Peyer's patch (tissue), 4 donors: ENCODE measurements around the gene EPB41L4A. TPM values are rescaled to one million over a fixed set of nuclear protein-coding genes. Genes with fewer than 3 reads are reported as not detected.

Experiments used
- DNase-seq, 3 donors: peaks; one replicate each; pipeline ENCODE4 v3.0.0-alpha.2; 2017 to 2019
- H3K27ac ChIP-seq, 4 donors: fragments of 200-600 bp; sonication (generic); one replicate each; pipeline ENCODE4 v1.5.1; 2016 to 2019
- H3K27me3 ChIP-seq, 2 donors: fragments of 200-600 bp; sonication (generic); one replicate each; pipeline ENCODE4 v1.5.1; 2019
- H3K36me3 ChIP-seq, 3 donors: fragments of 200-600 bp; sonication (generic); one replicate each; pipeline ENCODE4 v1.5.1; 2016 to 2019
- H3K4me1 ChIP-seq, 4 donors: fragments of 200-600 bp; sonication (generic); one replicate each; pipeline ENCODE4 v1.5.1; 2016 to 2019
- H3K4me3 ChIP-seq, 4 donors: fragments of 200-600 bp; sonication (generic); 1 replicate in 3 of 4; 2 replicates in 1 of 4; pipeline ENCODE4 v1.5.1; 2016 to 2019; ENCODE audit warnings: mild to moderate bottlenecking in 1 of 4
- H3K9me3 ChIP-seq, 4 donors: fragments of 200-600 bp; sonication (generic); one replicate each; pipeline ENCODE4 v1.5.1; 2016 to 2019; ENCODE audit warnings: mild to moderate bottlenecking in 1 of 4
- CTCF ChIP-seq, 6 experiments: fragments of 450-650 bp in 4 of 6; fragments of 200-600 bp in 2 of 6; sonication (generic) in 1 of 6; IDR thresholded peaks; one replicate each; pipeline ENCODE4 v1.5.1; 2017 to 2019; ENCODE audit warnings: antibody characterized with exemption in 6 of 6, mild to moderate bottlenecking in 3 of 6, moderate library complexity in 1 of 6
- POLR2A ChIP-seq, 2 donors: fragments of 450-650 bp; IDR thresholded peaks; one replicate each; pipeline ENCODE4 v1.5.1; 2017; ENCODE audit warnings: antibody characterized with exemption in 2 of 2, mild to moderate bottlenecking in 2 of 2, moderate library complexity in 2 of 2
- total RNA-seq, 4 donors: library from RNA; depleted of rRNA; stranded (reverse); fragments of >200 nt; gene quantifications; one replicate each; pipeline ENCODE4 v1.1.0, GENCODE V29; 2016

The EPB41L4A gene
- total RNA-seq, 4 donors from 2014 or later: 3.3 to 28.9 (median 9.0) TPM

GRCh38 chr5:112258571-112258970 is 160.5 kb downstream of the EPB41L4A start:
- Histone ChIP-seq H3K27me3 (no peaks in the 10 kb centered on the region), H3K4me1 (no peaks in the 10 kb centered on the region), H3K4me3 (no peak overlapping the region), H3K27ac (no peak overlapping the region), H3K36me3 (no peaks in the 10 kb centered on the region), H3K9me3 (no peaks in the 10 kb centered on the region)
- no peak for DNase-seq
- TF ChIP-seq POLR2A (IDR thresholded peaks at IDR 0.05): no peak
- no peak for TF ChIP-seq CTCF (IDR thresholded peaks at IDR 0.05)

DNA sequence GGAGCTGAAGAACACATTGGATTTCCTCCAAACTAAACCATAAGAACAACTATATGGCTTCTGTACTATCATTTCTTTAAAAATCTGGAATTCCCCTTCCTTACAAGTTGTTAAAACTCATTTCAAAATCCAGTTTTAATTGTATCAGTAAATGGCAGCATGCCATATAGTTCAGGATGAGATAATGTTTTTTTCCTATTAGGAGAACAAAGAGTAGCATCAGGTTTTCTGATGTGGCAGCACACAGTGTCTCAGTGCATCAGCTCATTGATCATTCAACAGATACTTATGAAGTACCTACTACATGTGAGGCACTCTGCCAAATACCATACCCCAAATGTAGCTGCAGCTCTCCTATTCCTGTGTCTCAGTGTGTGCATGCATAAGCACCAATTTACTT is 161.1 kb downstream of the EPB41L4A start:
- TF ChIP-seq POLR2A (IDR thresholded peaks at IDR 0.05) (no peak), CTCF (IDR thresholded peaks at IDR 0.05) (no peak)
- no peak overlapping the region for H3K27ac ChIP-seq
- H3K9me3 ChIP-seq: no peaks in the 10 kb centered on the region
- no peaks in the 10 kb centered on the region for H3K4me1 ChIP-seq
- H3K27me3 ChIP-seq: no peaks in the 10 kb centered on the region
- no peak overlapping the region for H3K4me3 ChIP-seq
- DNase-seq: no peak
- H3K36me3 ChIP-seq: no peaks in the 10 kb centered on the region

DNA sequence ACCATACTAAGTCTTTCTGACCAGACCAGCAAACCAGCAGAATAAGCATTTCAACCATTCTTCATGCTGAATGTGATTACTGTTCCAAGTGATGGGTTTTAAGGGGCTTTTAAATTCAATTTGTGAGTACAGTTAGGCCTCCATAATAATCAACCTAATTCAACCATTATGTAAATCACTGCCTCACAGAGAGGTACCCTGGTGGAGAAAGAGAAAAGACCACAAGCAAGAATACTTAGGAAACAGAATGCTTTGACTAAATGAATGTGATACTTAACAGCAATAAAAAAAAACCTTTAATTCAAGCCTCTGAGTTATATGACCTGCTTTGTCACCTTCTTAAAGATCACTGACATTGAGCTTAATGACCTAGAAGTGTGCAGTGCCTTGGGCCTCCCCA is 162.1 kb downstream of the EPB41L4A start:
- no peak for DNase-seq
- TF ChIP-seq CTCF (IDR thresholded peaks at IDR 0.05) (no peak), POLR2A (IDR thresholded peaks at IDR 0.05) (no peak)

GRCh38 chr5:112254303-112254702 is 164.8 kb downstream of the EPB41L4A start:
- H3K36me3 ChIP-seq: no peaks in the 10 kb centered on the region
- H3K4me3 ChIP-seq: no peak overlapping the region
- H3K4me1 ChIP-seq: no peaks in the 10 kb centered on the region
- DNase-seq: no peak
- H3K27ac ChIP-seq: no peak overlapping the region
- no peaks in the 10 kb centered on the region for H3K9me3 ChIP-seq
- H3K27me3 ChIP-seq: no peaks in the 10 kb centered on the region
- TF ChIP-seq CTCF (IDR thresholded peaks at IDR 0.05): no peak
- TF ChIP-seq POLR2A (IDR thresholded peaks at IDR 0.05): no peak

More for the DNA sequence above, 162.1 kb downstream of the EPB41L4A start:
- Histone ChIP-seq H3K27ac (no peak overlapping the region), H3K27me3 (no peaks in the 10 kb centered on the region), H3K9me3 (no peaks in the 10 kb centered on the region), H3K4me3 (no peak overlapping the region), H3K4me1 (no peaks in the 10 kb centered on the region), H3K36me3 (no peaks in the 10 kb centered on the region)

- DNase-seq: no peak
- Histone ChIP-seq H3K4me3 (no peak overlapping the region), H3K27me3 (no peaks in the 10 kb centered on the region), H3K27ac (no peak overlapping the region), H3K36me3 (no peaks in the 10 kb centered on the region), H3K9me3 (no peaks in the 10 kb centered on the region), H3K4me1 (no peaks in the 10 kb centered on the region)
- TF ChIP-seq POLR2A (IDR thresholded peaks at IDR 0.05) (no peak), CTCF (IDR thresholded peaks at IDR 0.05) (no peak)
These were observed 165.4 kb downstream of the EPB41L4A start for GRCh38 chr5:112253478-112254250.
